Neural progenitor cell (in vitro differentiated cells): ENCODE results near the gene LILRA1.

Source experiments
- CTCF ChIP-seq: fragments of 200-600 bp; sonication (generic); IDR thresholded peaks from 2 replicates; pipeline ENCODE4 v1.5.1; 2017; ENCODE audit warnings: antibody characterized with exemption, mild to moderate bottlenecking
- EZH2 ChIP-seq: fragments of 200-600 bp; sonication (generic); IDR thresholded peaks from 2 replicates; pipeline ENCODE4 v1.6.1; 2017; ENCODE audit warnings: antibody characterized with exemption, mild to moderate bottlenecking, moderate library complexity
- EZH2phosphoT487 ChIP-seq: fragments of 200-600 bp; sonication (generic); IDR thresholded peaks from 2 replicates; pipeline ENCODE4 v1.6.1; 2017; ENCODE audit warnings: antibody characterized with exemption

- TF ChIP-seq CTCF: no peak
- TF ChIP-seq EZH2phosphoT487: no peak
- TF ChIP-seq EZH2: no peak
Measured at GRCh38 chr19:54551293-54551692, 42.1 kb upstream of the LILRA1 start.
